Purkinje cell (primary cell): ENCODE measurements around the gene PRSS33. TPM values are rescaled to one million over a fixed set of nuclear protein-coding genes. Genes with fewer than 3 reads are reported as not detected.

ENCODE experiments used
- polyA plus RNA-seq: library from polyadenylated mRNA; unstranded; fragments of >200 nt; fragmentation: Nextera tagmentation; gene quantifications from 2 replicates; pipeline ENCODE4 v1.2.1, GENCODE V29; 2014

PRSS33 gene, protein sequence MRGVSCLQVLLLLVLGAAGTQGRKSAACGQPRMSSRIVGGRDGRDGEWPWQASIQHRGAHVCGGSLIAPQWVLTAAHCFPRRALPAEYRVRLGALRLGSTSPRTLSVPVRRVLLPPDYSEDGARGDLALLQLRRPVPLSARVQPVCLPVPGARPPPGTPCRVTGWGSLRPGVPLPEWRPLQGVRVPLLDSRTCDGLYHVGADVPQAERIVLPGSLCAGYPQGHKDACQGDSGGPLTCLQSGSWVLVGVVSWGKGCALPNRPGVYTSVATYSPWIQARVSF
- not detected in 2 replicates for polyA plus RNA-seq

DNA sequence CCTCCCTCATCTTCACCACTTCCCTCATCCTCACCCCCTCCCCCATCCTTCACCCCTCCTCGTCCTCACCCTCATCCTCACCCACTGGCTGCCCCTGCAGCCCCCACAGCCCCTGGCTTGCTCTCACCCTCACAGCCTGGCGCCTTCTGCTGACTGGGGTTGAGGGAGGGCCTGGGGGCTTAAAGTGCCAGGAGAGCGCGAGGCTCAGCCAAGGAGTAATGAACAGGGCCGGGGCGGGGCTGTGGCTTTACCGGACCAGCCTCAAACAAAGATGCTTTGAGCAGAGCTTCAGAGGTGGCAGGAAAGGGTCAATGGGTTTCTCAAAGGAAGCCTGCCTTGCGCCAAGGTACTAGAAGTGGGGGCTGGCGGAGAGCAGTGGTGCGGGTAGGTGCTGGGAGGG is at the start of gene PRSS33:
Gene PRSS33, minus strand, starts transcription at position 155 of the 400 bp plus-strand sequence. CDS start 1,013 bp downstream, outside the sequence.

DNA sequence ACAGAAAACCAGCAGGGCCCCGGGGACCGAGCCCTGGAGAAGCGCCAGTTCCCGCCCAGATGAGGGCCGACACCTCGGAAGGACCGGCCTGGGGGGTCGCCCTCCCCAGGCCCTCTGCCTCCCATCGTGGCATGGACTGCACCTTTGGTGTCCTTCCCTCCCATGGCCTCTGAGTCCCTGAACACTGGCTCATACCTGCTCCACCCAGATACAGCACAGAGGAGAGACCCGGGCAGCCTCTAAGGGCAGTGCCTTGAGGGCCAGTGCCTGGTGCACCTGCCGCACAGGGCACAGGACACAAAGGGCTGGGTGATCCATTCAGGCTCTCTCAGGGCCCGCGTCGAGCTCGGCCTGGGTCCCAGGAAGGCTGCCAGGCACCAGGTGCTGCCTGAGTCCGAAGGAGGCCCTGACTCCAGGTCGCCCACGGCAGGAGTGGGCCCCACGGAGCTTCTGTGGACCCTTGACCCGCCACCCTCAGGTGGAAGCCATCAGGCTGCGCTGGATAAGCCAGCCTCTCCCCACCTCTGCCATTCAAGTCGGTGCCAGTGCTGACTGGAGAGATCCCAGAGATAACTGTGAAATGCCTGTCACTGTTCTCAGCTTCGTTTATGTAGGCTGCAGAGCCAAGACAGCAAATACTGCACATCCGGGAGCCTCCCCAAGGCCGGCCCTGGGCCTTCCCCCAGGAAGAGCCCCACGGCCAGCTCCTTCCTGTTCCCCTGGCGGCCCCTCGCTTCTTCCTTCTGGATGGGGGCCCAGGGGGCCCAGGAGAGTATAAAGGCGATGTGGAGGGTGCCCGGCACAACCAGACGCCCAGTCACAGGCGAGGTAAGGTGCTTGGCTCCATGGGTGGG is 42.4 kb upstream of the PRSS33 start, which contains the start of gene ZG16B:
Gene ZG16B, plus strand, starts transcription at position 803 of the 854 bp plus-strand sequence. CDS start 139 bp downstream, outside the sequence.

DNA sequence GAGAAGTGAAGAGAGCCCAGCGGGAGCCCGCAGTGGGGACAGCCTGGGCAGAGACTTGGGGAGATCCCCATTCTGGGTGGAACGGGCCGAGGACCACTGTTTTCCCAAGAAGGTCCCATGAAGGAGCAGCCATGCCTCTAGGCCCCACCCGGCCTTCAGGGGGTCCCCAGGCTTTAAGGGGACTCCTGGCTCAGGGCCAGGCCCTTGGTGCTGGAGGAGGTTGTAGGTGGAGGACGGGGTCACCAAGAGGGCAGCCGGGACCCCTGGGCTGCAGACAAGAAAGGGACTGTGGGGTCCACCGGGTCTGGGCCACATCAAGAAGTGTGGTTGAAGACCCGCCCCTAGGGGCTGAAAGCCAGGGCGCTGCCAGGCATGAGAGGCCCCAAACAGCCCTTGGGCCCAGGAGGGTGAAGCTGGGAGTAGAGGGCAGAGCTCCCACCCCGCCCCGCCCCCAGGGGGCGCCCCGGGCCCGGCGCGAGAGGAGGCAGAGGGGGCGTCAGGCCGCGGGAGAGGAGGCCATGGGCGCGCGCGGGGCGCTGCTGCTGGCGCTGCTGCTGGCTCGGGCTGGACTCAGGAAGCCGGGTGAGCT is 29.5 kb upstream of the PRSS33 start, which contains the start of gene PRSS21:
Gene PRSS21, plus strand, starts transcription at position 487 of the 589 bp plus-strand sequence. Its CDS starts 32 bp downstream, at position 519.

DNA sequence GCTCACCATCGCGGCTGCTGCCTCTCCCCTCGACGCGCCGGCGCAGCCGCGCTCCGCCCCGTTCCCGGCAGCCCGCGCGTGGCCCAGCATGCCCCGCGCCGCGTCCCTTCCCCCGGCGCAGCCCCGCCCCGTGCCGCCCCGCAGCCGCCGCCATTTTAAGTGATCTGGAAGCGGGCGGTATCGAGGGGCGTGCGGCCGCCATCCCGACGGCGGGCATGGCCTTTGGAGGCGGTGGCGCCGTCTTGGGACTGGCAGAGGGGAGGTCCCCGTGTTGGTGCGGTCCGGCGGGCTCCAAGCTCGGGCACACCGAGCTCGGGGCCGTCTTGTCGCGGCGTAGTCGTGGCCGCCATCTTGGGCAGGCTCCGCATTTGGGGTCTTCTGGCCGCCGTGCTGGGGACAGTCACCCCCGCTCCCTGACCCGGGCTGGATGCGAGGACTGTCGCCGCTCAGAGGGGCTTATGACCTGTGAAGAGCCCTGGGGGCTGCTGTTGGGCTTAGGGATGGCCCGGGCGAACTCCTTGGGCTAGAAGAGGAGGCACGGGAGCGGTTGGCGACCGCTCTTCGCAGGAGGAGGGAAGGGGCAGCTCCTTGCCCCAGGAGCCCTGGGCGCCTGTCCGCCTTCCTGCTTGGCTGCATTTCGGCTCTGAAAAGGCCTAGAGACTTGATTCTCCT is 10.0 kb downstream of the PRSS33 start, which contains the start of gene ELOB:
Gene ELOB, minus strand, starts transcription at position 50 of the 672 bp plus-strand sequence. Its CDS starts 41 bp downstream, at position 9.

DNA sequence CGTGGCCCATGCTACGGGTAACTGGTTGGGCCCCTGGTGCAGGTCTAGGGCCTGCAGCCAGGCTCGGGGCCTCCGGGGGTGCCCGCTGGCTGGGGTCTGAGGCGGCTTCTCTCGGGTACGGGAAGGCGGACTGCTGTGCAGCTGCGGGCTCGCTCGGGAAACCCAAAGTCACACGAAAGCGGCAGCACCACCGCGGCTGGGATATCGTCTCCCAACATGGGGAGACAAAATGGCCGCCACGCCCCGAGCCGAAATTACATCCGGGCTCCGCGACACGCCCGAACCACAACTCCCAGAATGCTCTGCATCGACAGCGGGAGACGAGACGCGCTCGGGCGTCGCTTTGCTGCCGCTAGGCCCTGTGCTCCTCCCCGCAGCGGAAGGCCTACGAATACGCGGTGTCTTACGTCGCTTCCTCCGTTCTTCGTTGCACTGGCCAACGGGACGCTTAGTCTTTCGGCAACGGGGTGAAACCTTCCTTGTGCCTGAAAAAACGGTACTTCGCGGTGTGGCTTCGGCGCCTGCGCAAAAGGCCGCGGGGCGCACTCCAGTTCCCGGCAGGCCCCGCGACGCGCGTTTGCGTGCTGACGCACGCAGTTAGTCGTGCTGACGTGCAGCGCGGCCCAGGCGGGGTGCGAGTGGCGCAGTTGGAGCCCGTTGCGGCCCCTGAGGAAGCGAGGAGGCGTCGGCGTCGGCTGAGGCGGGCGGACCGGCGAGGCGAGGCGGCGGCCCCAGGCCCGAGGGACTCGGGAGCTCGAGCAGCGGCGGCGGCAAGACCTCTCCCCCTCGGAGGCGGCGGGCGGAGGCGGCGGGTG is 35.1 kb downstream of the PRSS33 start, which contains the start of gene SRRM2:
Gene SRRM2, plus strand, starts transcription at position 604 of the 815 bp plus-strand sequence. CDS start 3,727 bp downstream, outside the sequence.

Other genes with a start within 250 kb of the PRSS33 start
- 12.5 and 15.5 TPM in 2 replicates for gene PDPK1, start 249.5 kb downstream of the PRSS33 start, polyA plus RNA-seq
- gene KCTD5, start 105.0 kb downstream of the PRSS33 start, polyA plus RNA-seq = 2.2 and 3.6 TPM in 2 replicates
- 0.10 TPM in 1 of 2 replicates, not detected in the other for gene PRSS27, start 67.3 kb downstream of the PRSS33 start, polyA plus RNA-seq
- 36.8 and 60.4 TPM in 2 replicates for gene SRRM2, start 34.9 kb downstream of the PRSS33 start, polyA plus RNA-seq
- 1,180 and 1,450 TPM in 2 replicates for gene ELOB, start 10.3 kb downstream of the PRSS33 start, polyA plus RNA-seq
- gene PRSS41, start 10.9 kb upstream of the PRSS33 start, polyA plus RNA-seq = not detected in 2 replicates
- not detected in 2 replicates for gene PRSS21, start 29.7 kb upstream of the PRSS33 start, polyA plus RNA-seq
- gene ZG16B, start 42.7 kb upstream of the PRSS33 start, polyA plus RNA-seq = not detected in 2 replicates
- gene PRSS22, start 70.6 kb upstream of the PRSS33 start, polyA plus RNA-seq = 1.9 and 3.8 TPM in 2 replicates
- 3.5 and 8.7 TPM in 2 replicates for gene FLYWCH2, start 95.7 kb upstream of the PRSS33 start, polyA plus RNA-seq
- gene FLYWCH1, start 124.4 kb upstream of the PRSS33 start, polyA plus RNA-seq = 3.2 and 4.7 TPM in 2 replicates
- not detected in 2 replicates for gene KREMEN2, start 176.7 kb upstream of the PRSS33 start, polyA plus RNA-seq
- gene PAQR4, start 181.8 kb upstream of the PRSS33 start, polyA plus RNA-seq = 0.26 TPM in 1 of 2 replicates, not detected in the other
- 3.1 and 3.4 TPM in 2 replicates for gene PKMYT1, start 192.9 kb upstream of the PRSS33 start, polyA plus RNA-seq
- 0.23 TPM in 1 of 2 replicates, not detected in the other for gene CLDN9, start 225.4 kb upstream of the PRSS33 start, polyA plus RNA-seq
- not detected in 2 replicates for gene CLDN6, start 230.6 kb upstream of the PRSS33 start, polyA plus RNA-seq
- gene TNFRSF12A, start 232.8 kb upstream of the PRSS33 start, polyA plus RNA-seq = 1.9 TPM in 1 of 2 replicates, not detected in the other
- gene HCFC1R1, start 236.4 kb upstream of the PRSS33 start, polyA plus RNA-seq = 67.2 and 82.7 TPM in 2 replicates
- gene THOC6, start 236.5 kb upstream of the PRSS33 start, polyA plus RNA-seq = 0.93 and 1.8 TPM in 2 replicates
- not detected in 2 replicates for gene BICDL2, start 249.4 kb upstream of the PRSS33 start, polyA plus RNA-seq